HG03060 (cell line): ENCODE measurements around the gene SCMH1.

Source experiments
- ATAC-seq: cut with Tn5 transposase; IDR thresholded peaks from one replicate; pipeline ENCODE4 v1.9.1; 2021; ENCODE audit warnings: low read depth, moderate number of reproducible peaks; ENCODE audit not compliant: unreplicated experiment

SCMH1 gene

DNA sequence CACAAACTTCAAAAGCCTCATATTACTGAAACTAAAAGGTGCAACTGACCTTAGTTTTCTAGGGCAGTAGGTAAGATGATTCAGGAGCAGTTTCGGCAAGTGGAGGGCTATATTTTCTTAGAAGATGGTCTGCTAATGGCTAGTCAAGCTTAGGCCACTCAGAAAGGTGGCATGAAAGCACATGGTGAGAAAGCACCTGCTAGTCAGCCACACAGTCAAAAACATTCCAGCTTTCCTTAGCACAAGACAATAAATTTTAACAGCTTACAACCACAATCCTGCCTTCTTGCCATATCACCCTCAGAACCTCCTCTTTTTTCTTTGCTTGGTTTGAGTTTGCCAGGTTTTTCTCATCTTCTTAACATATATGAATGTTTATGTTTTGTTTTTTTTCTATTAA, 139.5 kb downstream of the SCMH1 start:
- ATAC-seq, result no peak

DNA sequence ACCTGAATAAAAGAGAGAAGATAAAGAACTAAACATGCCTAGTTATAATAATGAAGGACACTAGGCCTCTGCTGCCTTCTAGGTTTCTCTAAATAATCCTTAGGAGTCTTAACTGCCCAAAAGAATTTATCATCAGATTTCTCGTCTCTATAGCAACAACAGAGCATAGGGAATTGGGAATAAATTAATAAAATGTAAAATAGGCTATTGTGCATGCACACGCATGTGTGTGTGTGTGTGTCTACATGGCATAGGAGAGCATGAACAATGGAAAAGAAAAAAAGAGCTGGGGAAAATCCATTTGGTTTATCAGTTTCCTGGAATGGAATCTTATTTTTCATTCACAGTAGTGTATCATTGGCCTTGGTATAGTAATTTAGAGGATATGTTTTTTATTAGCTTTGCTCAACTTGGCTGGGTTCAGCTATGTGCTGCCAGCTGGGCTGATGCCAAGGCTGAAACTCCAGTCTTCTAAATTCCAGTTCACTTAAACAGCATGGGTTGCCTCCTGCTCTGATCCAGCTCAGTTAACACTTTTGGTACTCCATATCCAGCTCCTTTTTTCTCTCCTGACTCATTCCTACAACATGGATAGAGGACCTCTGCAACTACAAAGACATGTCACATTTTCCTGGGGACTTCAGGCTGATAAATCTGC, 140.0 kb downstream of the SCMH1 start:
- ATAC-seq, result no peak

- ATAC-seq, result no peak
Measured at GRCh38 chr1:41101076-41101475, 141.0 kb downstream of the SCMH1 start.

DNA sequence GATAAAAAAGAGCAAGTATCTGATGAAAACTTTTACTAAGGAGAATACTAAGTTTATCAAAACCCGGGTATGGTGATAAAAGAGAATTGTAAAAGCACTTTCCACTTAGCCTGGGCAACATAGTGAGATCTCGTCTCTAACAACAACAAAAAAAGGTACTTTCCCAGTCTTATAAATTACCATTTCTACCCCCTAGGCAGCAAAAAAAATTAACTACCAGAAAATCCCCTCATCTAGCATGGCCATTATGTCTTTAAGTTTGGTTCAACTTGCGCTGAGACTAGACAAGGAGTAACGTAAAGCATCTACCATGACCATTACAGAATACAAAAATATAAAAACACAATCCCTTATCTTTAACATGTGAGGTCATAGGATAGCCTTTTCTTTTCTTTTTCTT, 141.9 kb downstream of the SCMH1 start:
- no peak for ATAC-seq

DNA sequence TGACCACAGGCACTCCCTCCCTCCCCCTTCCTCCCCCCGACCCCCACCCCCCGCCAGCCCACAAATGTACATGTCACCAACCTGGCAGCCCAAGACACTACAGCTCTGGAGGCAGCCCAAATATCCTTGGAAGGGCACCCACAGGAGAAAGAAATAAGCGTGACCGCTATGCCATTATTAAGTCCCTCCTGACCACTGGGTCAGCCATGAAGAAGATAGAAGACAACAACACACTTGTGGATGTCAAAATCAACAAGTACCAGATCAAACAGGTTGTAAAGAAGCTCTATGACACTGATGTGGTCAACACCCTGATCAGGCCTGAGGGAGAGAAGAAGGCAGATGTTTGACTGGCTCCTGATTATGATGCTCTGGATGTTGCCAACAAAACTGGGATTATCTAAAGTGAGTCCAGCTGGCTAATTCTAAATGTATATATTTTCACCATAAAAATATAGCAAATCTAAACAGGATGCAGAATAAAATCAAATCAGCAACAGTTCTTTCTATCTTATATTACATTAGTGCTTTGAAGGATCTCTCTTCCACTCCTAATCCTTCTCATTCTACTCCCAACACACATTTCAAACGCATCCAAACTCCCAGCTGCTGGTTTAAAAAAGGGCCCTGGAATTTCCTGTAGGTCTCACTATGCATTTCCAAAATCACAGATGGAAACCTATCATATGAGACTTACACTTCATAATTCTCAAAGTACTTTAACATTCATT, 143.2 kb downstream of the SCMH1 start:
- no peak for ATAC-seq

DNA sequence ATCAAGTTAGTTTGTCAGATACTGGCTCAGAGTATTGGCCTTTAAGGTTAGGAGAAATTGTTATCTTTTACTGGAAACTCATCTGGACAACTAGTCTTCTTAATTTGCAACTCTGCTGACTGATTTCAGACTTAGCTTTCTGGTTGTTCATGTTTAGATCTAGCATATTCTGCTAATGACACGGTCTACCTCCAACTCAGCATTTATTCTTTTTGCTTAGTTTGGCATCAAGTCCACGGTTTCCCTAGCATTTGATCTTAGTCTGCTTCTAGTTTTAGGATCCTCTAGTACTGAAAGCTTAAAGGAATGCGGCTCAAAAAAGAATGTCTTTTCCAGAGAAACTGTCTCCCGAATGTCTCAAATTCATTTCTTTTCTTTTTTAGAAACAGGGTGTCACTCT, 145.0 kb downstream of the SCMH1 start:
- ATAC-seq, result no peak

DNA sequence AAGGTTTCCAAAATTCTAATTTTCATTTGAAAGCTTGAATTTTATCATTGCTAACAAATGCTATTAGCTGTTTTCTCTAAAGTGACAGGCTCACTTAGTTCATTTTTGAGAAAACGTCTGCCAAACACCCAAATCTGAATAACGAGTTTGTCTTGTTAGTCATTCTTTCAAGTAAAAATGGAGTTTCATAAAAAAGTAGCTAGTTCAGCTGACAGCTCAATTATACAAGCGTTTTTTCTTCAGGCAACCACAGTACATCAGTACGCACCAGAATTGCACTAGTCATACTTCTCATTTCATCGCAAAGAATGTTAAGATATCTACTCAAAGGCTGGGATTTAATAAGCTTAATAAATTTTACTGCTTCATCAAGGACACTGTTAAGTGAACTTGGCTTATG, 148.3 kb downstream of the SCMH1 start:
- ATAC-seq, result no peak

DNA sequence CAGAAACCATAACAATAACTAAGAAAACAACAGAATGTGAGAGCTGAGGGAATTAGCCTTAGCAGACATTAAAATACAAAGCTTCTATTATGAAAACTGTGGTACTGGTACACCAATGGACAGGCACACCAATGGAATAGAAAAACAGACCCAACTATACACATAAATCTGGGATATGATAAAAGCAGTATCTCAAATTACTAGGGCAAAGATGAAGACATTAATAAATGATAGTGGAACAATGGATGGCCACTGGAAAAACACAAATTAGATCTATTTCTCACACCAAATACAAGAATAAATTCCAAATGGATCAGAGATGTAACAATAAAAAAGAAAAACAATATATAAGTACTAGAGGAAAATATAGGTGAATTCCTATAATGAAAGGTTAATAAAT, 155.2 kb downstream of the SCMH1 start:
- no peak for ATAC-seq

DNA sequence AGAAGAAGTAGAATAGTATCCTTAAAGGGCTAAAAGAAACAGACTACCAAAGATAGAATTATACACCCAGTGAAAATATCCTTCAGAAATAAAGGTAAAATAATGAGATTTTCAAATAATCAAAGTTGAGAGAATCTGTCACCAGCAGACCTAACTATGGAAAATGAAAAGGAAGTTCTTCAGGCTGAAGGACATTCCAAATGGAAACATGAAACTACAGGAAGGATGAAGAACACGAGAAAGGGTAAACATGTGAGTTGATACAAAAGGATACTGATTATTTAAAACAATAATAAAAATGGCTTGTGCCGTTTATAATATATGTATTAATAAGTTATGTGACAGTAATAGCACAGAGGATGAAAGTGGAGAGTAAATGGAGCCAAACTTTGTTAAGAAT, 163.5 kb downstream of the SCMH1 start:
- no peak for ATAC-seq

GRCh38 chr1:41078193-41078592, 163.9 kb downstream of the SCMH1 start:
- no peak for ATAC-seq

GRCh38 chr1:41073971-41074370, 168.1 kb downstream of the SCMH1 start:
- ATAC-seq, result no peak

- no peak for ATAC-seq
Measured at GRCh38 chr1:41072051-41072450, 170.1 kb downstream of the SCMH1 start.

DNA sequence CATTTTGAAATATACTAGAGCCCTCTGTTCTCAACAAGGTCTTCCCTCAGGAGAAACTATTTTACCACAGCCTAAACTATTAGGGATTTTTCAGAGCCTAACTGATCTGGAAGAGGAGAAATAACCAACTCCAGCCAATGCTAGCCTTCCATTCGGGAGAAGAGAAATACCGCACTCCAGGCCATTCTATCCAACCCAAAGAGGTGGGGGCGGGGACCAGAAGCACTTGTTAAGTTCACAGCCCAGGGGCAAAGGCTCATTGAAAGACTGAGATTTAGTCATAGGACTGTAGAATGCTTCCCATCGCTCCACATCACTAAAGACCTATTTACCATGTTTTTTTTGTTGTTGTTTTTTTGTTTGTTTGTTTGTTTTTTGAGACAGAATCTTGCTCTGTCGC, 185.2 kb downstream of the SCMH1 start:
- no peak for ATAC-seq

DNA sequence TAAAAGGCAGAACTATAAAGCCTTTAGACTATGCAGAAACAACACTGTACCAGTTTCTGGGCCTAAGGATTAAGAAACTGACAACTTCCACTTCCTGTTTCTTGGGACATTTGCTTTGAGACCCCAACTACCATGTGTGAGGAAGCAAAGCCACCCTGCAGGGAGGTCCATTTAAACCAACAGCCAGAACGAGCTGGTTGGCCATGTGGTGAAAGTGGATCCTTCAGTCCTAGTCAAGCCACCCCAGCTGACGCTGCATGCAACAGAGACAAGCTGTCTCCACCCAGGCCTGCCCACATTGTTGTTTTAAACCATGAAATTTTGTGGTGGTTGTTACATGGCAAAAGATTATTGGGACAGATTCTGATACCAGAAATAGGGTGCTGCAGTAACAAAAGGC, 188.8 kb downstream of the SCMH1 start:
- no peak for ATAC-seq

DNA sequence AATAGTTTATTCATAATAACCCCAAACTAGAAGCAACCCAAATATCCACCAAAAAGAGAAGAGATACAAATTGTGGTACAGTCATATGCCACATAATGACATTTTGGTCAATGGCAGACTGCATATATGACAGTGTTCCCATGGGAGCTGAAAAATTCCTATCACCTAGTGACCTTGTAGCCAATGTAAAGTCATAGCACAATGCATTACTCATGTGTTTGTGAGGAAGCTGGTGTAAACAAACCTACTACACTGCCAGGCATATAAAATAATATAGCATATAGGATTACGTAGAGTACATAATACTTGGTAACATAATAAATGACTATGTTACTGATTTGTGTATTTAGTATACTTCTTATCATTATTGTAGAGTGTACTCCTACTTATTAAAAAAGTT, 191.1 kb downstream of the SCMH1 start:
- ATAC-seq, result no peak

GRCh38 chr1:41048540-41048939, 193.6 kb downstream of the SCMH1 start:
- ATAC-seq, result no peak

DNA sequence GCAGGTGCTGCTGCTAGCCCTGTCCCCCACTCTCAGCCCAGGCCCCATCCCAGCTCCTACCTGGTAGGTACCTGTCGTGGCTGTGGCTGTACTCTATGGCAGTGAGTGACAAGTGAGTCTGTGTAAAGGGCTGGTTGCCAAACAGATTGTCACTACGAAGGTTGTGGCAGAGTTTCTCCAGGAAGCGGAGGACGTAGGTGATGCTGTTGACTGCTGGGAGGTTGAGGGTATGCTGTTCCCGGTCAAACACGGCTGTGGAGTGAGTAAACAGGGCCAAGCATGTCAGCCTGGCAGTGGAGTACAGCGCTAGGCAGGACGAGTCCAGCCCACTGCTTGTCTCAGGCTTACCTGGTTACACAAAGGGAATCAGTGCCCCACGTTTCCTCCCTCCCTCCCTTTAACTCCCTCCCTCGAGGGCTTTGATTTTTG, 195.7 kb downstream of the SCMH1 start:
- no peak for ATAC-seq

GRCh38 chr1:41045740-41046139, 196.4 kb downstream of the SCMH1 start:
- ATAC-seq, result no peak

GRCh38 chr1:41044187-41044586, 197.9 kb downstream of the SCMH1 start:
- ATAC-seq, result no peak

GRCh38 chr1:41041614-41042270, 200.4 kb downstream of the SCMH1 start:
- ATAC-seq, result no peak

- no peak for ATAC-seq
Measured at GRCh38 chr1:41038110-41038509, 204.0 kb downstream of the SCMH1 start.
